GM12873 (cell line): ENCODE results near the gene EPAS1.

Experiments
- CTCF ChIP-seq: IDR thresholded peaks from 2 replicates; pipeline ENCODE4 v1.5.1; 2012; ENCODE audit warnings: low read depth, mild to moderate bottlenecking, moderate library complexity, low read length, control low read depth; ENCODE audit not compliant: insufficient read depth; ENCODE audit errors: missing control alignments

The EPAS1 gene

GRCh38 chr2:46325182-46325928 lies 28.1 kb downstream of the EPAS1 start:
- no peak for TF ChIP-seq CTCF

GRCh38 chr2:46326231-46326980 lies 29.2 kb downstream of the EPAS1 start:
- TF ChIP-seq CTCF: no peak

GRCh38 chr2:46327627-46328026 lies 30.4 kb downstream of the EPAS1 start:
- peak; percentile 21 for TF ChIP-seq CTCF

DNA sequence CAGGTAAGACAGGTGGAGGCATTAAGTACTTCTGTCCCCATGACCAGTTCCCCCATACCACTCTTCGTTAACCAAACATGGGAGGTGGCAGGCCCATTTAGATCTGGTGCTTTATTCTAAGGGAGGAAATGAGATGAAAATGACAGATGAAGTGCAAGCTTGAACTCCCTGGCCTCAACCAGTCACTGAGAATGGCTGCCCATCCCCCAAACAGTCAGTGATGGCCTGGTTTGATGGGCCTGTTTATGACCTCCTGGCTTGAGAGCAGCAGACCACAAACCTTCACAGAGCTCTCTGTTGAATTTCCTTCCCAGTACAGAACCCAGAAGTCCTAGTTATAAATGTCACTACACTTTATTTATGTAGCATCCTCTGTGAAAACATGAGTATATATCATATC lies 31.1 kb downstream of the EPAS1 start:
- no peak for TF ChIP-seq CTCF

- TF ChIP-seq CTCF: no peak
Observed at GRCh38 chr2:46328829-46329228, 31.6 kb downstream of the EPAS1 start.

DNA sequence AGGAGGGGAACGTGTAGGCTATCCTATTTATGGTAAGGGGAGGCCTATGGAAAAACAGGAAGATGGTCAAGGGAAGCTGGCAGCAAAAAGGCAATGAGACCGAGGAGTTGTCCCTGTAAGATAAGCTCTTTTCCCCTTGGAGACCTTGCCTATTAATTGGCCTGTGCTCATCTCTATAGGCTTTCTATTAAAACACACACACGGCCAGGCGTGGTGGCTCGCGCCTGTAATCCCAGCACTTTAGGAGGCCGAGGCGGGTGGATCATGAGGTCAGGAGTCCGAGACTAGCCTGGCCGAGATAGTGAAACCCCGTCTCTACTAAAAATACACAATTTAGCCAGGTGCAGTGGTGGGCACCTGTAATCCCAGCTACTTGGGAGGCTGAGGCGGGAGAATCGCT lies 32.1 kb downstream of the EPAS1 start:
- TF ChIP-seq CTCF: no peak

GRCh38 chr2:46329803-46330775 lies 32.9 kb downstream of the EPAS1 start:
- no peak for TF ChIP-seq CTCF
